OCI-LY3 (cell line): ENCODE data around the gene MACROD1.
"Not testable (repeated sequence)": the region's sequence is repeated elsewhere in the genome, so short reads cannot be mapped to it uniquely, and the experiment has no call there.

ENCODE experiments used
- H2AFZ ChIP-seq: fragments of 200-600, 300-600 bp; shearing (Covaris generic); 2 replicates; pipeline ENCODE4 v1.6.0; 2014; ENCODE audit warnings: antibody characterized with exemption, low read depth, low read length
- H3K27ac ChIP-seq: fragments of 200-600, 300-600 bp; sonication (generic); 2 replicates; pipeline ENCODE4 v1.5.1; 2014; ENCODE audit warnings: mild to moderate bottlenecking, low read length, moderate library complexity, mixed read lengths
- H3K27me3 ChIP-seq: fragments of 200-600, 300-600 bp; sonication (generic); 2 replicates; pipeline ENCODE4 v1.6.1; 2014; ENCODE audit warnings: low read depth, low read length, mixed read lengths
- H3K36me3 ChIP-seq: fragments of 200-600, 300-600 bp; sonication (generic); replicated peaks from 2 replicates; pipeline ENCODE3; 2014; ENCODE audit warnings: low read depth, low read length, mixed read lengths
- H3K4me1 ChIP-seq: fragments of 300-600, 200-600 bp; sonication (generic); 2 replicates; pipeline ENCODE4 v1.6.1; 2014; ENCODE audit warnings: low read length, mixed read lengths
- H3K4me2 ChIP-seq: fragments of 200-600, 300-600 bp; sonication (generic); 2 replicates; pipeline ENCODE4 v1.6.1; 2014; ENCODE audit warnings: low read length, mixed read lengths
- H3K4me3 ChIP-seq: fragments of 300-600, 200-600 bp; sonication (generic); 2 replicates; pipeline ENCODE4 v1.5.1; 2014; ENCODE audit warnings: antibody characterized with exemption, mild to moderate bottlenecking, low read length, moderate library complexity
- H3K79me2 ChIP-seq: fragments of 300-600, 200-600 bp; shearing (Covaris generic); 2 replicates; pipeline ENCODE4 v1.6.1; 2014; ENCODE audit warnings: mild to moderate bottlenecking, low read length, mixed read lengths
- H3K9ac ChIP-seq: fragments of 300-600, 200-600 bp; shearing (Covaris generic); 2 replicates; pipeline ENCODE4 v1.6.0; 2014; ENCODE audit warnings: mild to moderate bottlenecking, low read length, moderate library complexity
- H3K9me3 ChIP-seq: fragments of 200-600, 300-600 bp; shearing (Covaris generic); 2 replicates; pipeline ENCODE4 v1.6.1; 2014; ENCODE audit warnings: low read length, mixed read lengths; ENCODE audit not compliant: insufficient read depth
- H4K20me1 ChIP-seq: fragments of 200-600, 300-600 bp; sonication (generic); 2 replicates; pipeline ENCODE4 v1.6.1; 2016; ENCODE audit warnings: low read length, mixed read lengths; ENCODE audit not compliant: insufficient read depth
- EZH2phosphoT487 ChIP-seq: fragments of 200-600 bp; shearing (Covaris generic); IDR thresholded peaks from 2 replicates; pipeline ENCODE4 v1.6.1; 2018; ENCODE audit warnings: antibody characterized with exemption, mixed run types, low read depth
- TF ChIP-seq, protein P1 (sequence below): fragments of 200-600, 300-600 bp; sonication (generic); IDR thresholded peaks from 2 replicates; pipeline ENCODE4 v1.5.1; 2014; ENCODE audit warnings: antibody characterized with exemption, low read length, low read depth

Gene MACROD1

DNA sequence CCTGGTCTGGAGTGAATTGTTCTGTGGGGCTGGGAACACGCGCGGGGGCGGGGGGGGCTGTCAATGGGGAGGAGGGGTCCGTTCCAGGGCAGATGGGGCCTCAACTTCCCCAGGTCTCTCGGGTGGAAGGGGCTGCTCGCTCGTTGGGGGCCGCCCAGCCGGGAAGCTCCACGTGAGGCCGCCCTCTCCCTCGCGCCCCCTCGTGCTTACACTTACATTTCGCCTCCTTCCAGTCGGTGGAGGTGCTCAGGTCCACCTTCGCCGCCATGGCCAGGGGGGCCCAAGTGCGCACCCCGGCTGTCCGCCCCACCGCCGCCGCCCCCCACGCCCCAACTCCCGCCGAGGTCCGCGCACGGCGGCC, 452 bp downstream of the MACROD1 start:
- H3K4me1 ChIP-seq = peaks cover 8% of the 10 kb centered on the region
- peak overlapping the region; percentile 76 for H3K9ac ChIP-seq
- H3K27ac ChIP-seq = 0 out of 2 replicates have a peak overlapping the region, but pooled peaks have one; percentile 3
- no peaks in the 10 kb centered on the region for H3K9me3 ChIP-seq
- TF ChIP-seq EZH2phosphoT487 = no peak
- TF ChIP-seq, protein P1, sequence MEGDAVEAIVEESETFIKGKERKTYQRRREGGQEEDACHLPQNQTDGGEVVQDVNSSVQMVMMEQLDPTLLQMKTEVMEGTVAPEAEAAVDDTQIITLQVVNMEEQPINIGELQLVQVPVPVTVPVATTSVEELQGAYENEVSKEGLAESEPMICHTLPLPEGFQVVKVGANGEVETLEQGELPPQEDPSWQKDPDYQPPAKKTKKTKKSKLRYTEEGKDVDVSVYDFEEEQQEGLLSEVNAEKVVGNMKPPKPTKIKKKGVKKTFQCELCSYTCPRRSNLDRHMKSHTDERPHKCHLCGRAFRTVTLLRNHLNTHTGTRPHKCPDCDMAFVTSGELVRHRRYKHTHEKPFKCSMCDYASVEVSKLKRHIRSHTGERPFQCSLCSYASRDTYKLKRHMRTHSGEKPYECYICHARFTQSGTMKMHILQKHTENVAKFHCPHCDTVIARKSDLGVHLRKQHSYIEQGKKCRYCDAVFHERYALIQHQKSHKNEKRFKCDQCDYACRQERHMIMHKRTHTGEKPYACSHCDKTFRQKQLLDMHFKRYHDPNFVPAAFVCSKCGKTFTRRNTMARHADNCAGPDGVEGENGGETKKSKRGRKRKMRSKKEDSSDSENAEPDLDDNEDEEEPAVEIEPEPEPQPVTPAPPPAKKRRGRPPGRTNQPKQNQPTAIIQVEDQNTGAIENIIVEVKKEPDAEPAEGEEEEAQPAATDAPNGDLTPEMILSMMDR = no peak; the same call in 1 of the 2 replicates
- peaks cover 5% of the 10 kb centered on the region for H3K36me3 ChIP-seq
- peaks cover 6% of the 10 kb centered on the region for H3K79me2 ChIP-seq
- peaks cover 3% of the 10 kb centered on the region; the same call in 1 of the 2 replicates for H4K20me1 ChIP-seq
- H3K4me3 ChIP-seq = peak overlapping the region; percentile 80
- peak overlapping the region; percentile 72 for H3K4me2 ChIP-seq
- peak overlapping the region; percentile 72 for H2AFZ ChIP-seq
- H3K27me3 ChIP-seq = no peaks in the 10 kb centered on the region

DNA sequence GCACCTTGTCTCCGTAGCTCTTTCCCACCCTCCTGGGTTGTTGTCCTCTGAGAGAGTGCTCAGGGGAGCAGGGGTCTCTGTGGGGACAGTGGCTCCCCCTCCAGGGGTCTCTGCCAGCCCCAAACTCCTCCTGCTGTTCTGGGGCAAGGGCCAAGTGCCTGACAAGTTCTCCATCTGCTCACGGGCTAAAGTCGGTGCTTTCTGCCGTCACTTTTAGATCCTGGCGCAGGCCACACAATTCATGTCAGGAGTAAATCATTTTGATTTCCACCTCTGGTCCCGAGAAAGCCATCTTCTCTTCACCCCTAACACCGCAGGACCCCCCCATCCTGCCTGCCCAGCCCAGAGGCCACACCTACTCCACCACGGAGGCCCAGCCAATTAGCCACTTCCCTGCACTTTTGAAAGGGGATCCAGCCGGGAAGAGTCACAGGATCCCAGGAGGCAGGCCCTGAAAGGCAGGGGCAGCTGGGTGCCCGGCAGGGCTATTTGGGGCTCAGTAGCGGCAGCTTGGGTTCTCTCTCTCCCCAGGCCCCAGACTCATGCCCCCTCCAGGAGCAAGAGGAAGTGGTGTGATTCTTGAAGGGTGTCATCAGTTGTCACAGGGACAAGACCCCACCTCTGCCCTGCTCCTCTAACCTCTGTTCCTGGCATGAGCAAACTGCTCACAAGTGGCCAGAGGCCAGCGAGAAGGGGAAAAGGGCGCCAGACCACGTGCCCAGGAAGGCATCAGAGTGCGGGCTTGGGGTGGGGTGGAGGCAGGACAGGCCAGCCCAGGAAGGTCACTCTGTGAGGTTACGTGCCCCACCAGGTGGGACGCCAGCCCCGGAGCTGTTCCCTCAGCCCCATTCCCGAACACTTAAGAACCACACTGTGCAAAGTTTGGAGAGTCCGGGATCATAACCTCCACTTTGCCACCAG, 1.3 kb downstream of the MACROD1 start:
- Histone ChIP-seq H2AFZ (no peak overlapping the region), H3K27me3 (no peaks in the 10 kb centered on the region), H3K4me3 (peak overlapping the region; percentile 80), H3K9me3 (no peaks in the 10 kb centered on the region), H3K36me3 (peaks cover 5% of the 10 kb centered on the region), H3K9ac (peak overlapping the region; percentile 76; the same call in 1 of the 2 replicates), H3K4me2 (peak overlapping the region; percentile 72), H3K27ac (no peak overlapping the region), H3K79me2 (peaks cover 6% of the 10 kb centered on the region), H4K20me1 (peaks cover 3% of the 10 kb centered on the region; the same call in 1 of the 2 replicates), H3K4me1 (peaks cover 8% of the 10 kb centered on the region)
- TF ChIP-seq EZH2phosphoT487 = no peak

DNA sequence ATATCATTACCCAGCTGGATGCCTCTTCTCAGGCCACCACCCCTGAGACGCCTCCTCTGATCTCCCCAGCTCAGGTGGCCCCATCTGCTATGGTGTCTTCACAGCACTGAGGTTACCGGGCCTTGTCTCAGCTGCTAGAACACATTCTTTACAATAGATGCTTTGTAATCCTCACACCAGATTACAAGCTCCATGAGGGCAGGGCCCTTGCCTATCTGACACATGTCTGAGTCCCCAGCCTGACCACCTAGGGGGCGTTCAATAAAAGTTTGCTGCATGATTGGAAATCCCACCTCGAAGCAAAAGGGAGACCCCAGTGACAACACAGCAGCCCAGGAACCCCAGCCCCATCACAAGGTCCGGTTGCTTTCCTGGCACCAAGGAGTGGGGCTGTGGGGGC, 2.0 kb downstream of the MACROD1 start:
- H3K36me3 ChIP-seq = peaks cover 5% of the 10 kb centered on the region
- H3K4me3 ChIP-seq = no peak overlapping the region
- peaks cover 3% of the 10 kb centered on the region; the same call in 1 of the 2 replicates for H4K20me1 ChIP-seq
- H3K4me2 ChIP-seq = no peak overlapping the region
- H3K79me2 ChIP-seq = peaks cover 6% of the 10 kb centered on the region
- no peak overlapping the region for H2AFZ ChIP-seq
- no peak for TF ChIP-seq EZH2phosphoT487
- TF ChIP-seq, protein P1 = no peak
- H3K27ac ChIP-seq = no peak overlapping the region
- H3K9ac ChIP-seq = no peak overlapping the region
- peaks cover 8% of the 10 kb centered on the region for H3K4me1 ChIP-seq
- no peaks in the 10 kb centered on the region for H3K27me3 ChIP-seq
- H3K9me3 ChIP-seq = no peaks in the 10 kb centered on the region

DNA sequence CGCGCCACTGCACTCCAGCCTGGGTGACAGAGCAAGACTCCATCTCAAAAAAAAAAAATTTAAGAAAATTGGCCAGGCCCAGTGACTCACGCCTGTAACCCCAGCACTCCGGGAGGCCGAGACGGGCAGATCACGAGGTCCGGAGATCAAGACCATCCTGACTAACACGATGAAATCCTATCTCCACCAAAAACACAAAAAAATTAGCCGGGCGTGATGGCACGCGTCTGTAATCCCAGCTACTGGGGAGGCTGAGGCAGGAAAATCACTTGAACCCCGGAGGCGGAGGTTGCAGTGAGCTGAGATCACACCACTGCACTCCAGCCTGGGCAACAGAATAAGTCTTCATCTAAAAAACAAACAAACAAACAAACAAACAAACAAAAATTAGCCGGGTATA, 3.1 kb downstream of the MACROD1 start:
- H3K27ac ChIP-seq, H3K4me3 ChIP-seq, H3K9ac ChIP-seq, H4K20me1 ChIP-seq, H3K9me3 ChIP-seq, H2AFZ ChIP-seq, H3K27me3 ChIP-seq, H3K4me2 ChIP-seq, H3K79me2 ChIP-seq, H3K36me3 ChIP-seq, H3K4me1 ChIP-seq: not testable (repeated sequence)

DNA sequence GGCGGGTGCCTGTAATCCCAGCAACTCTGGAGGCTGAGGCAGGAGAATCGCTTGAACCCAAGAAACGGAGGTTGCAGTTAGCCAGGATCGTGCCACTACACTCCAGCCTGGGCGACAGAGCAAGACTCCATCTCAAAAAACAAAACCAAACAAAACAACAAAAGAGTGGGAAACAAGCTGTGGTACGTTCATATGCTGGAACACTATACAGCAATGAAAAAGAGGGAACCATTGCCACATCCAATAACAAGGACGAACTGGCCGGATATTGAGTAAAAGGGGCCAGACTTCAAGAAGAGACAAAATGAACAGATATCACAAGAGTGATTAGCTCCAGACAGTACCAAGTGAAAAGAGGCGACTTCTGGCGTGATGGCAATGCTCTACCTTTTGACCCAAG, 4.9 kb downstream of the MACROD1 start:
- peaks cover 3% of the 10 kb centered on the region; the same call in 1 of the 2 replicates for H4K20me1 ChIP-seq

More for the DNA sequence above, 4.9 kb downstream of the MACROD1 start:
- Histone ChIP-seq H2AFZ (no peak overlapping the region), H3K4me3 (no peak overlapping the region), H3K9ac (no peak overlapping the region), H3K9me3 (no peaks in the 10 kb centered on the region), H3K36me3 (peaks cover 5% of the 10 kb centered on the region), H3K4me2 (no peak overlapping the region), H3K4me1 (peaks cover 8% of the 10 kb centered on the region), H3K27me3 (no peaks in the 10 kb centered on the region), H3K27ac (no peak overlapping the region), H3K79me2 (peaks cover 6% of the 10 kb centered on the region)
- TF ChIP-seq EZH2phosphoT487 = no peak
- TF ChIP-seq, protein P1 = no peak
